ENCODE results near the gene PRSS36. TPM values are rescaled to one million over a fixed set of nuclear protein-coding genes. Genes with fewer than 3 reads are reported as not detected.

PRSS36 gene
- total and polyA plus RNA-seq, 2 of the 4 experiments (the other 2 are of a cell fraction) = 0.18 to 0.55 TPM

DNA sequence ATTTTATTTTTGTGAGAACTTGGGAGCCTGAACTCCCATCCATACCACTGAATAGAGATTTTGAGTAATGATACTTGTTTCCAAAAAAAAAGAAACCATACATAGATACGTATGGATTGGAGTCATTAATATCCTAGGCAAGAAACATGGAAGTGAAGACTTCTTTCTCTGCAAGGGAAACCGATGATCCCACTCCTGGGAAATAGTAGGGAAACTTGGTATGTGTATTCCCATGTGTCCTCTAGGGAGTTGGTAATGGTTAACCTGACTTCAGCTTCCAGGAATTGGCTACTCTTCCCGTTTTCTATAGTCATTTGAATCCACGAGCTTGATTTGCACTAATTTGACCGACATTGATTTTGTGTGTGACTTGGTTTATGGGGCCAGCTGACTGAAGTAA, 35.5 kb upstream of the PRSS36 start:
- ChIA-PET CTCF (no interaction called here), POLR2A (ENCODE audit: unreplicated experiment) (no interaction called here)
- BruUV-seq (replicated peaks) = no TSS peak
- H3K56ac ChIP-seq (ENCODE audit: extremely low read depth, insufficient read depth, low read length) = no peak overlapping the region
- H2BK120ac ChIP-seq (ENCODE audit: low read depth, low read length) = no peak overlapping the region
- H3K14ac ChIP-seq (replicated peaks; ENCODE audit: low read depth, low read length) = no peak overlapping the region
- dilution Hi-C loops (cut with HindIII; ENCODE audit: low sequenced_read_pairs, unreplicated experiment) = no loop called here
- no peak for TF ChIP-seq FOS (IDR thresholded peaks at IDR 0.05; ENCODE audit: low read depth, low read length)
- H3K4me2 ChIP-seq (ENCODE audit: low read depth, low read length) = no peak overlapping the region
- H3K4ac ChIP-seq (ENCODE audit: low read depth, low read length) = no peak overlapping the region
- no peak for ATAC-seq (ENCODE audit: low read depth)
- intact Hi-C loops (cut with micrococcal nuclease) = loop anchor here (10.0 kb wide), 1 partner anchor 689 kb away; the partner anchor contains the start of gene ZNF267
- H4K8ac ChIP-seq (ENCODE audit: low read depth in 2 of 2, low read length in 2 of 2) = no peak overlapping the region
- H3K9ac ChIP-seq (ENCODE audit: low read depth, low read length) = no peak overlapping the region
- no peak overlapping the region for H2AK9ac ChIP-seq (replicated peaks; ENCODE audit: low read depth, low read length, poor library complexity)
- no peak overlapping the region for H2BK15ac ChIP-seq (ENCODE audit: low read depth, low read length)
- H3K4me3 ChIP-seq (ENCODE audit: insufficient read depth, low read depth, low read length) = no peak overlapping the region
- no peak overlapping the region for H3K18ac ChIP-seq (ENCODE audit: low read depth, low read length)
- H4K5ac ChIP-seq (ENCODE audit: low read depth, low read length) = no peak overlapping the region
- no peak overlapping the region for H2BK5ac ChIP-seq (ENCODE audit: low read depth, low read length, poor library complexity, severe bottlenecking)
- no peak overlapping the region for H2BK20ac ChIP-seq (ENCODE audit: low read depth, low read length)
- peaks cover 5% of the 10 kb centered on the region; the same call in 1 of the 2 replicates for H3K4me1 ChIP-seq (ENCODE audit: control insufficient read depth, insufficient read depth, low read length)
- peaks cover 77% of the 10 kb centered on the region for H3K36me3 ChIP-seq (ENCODE audit: control insufficient read depth, insufficient read depth, low read length)
- H3K23ac ChIP-seq (ENCODE audit: low read depth, low read length) = no peak overlapping the region
- no peak overlapping the region for H2AK5ac ChIP-seq (ENCODE audit: low read depth, low read length)
- H3K79me1 ChIP-seq (ENCODE audit: low read depth in 1 of 2, low read length in 2 of 2) = peaks cover 40 to 75% of the 10 kb centered on the region in 2 experiments
- H3K27me3 ChIP-seq (ENCODE audit: control insufficient read depth, insufficient read depth, low read length) = no peaks in the 10 kb centered on the region
- in situ Hi-C loops (cut with MboI; ENCODE audit: low sequenced_read_pairs) = no loop called here
- no peak overlapping the region for H4K91ac ChIP-seq (ENCODE audit: insufficient read depth, low read depth, low read length)
- H3K9me3 ChIP-seq (ENCODE audit: control insufficient read depth, insufficient read depth, low read length) = no peaks in the 10 kb centered on the region
- H2AFZ ChIP-seq (replicated peaks; ENCODE audit: low read length, poor library complexity) = no peak overlapping the region
- H4K20me1 ChIP-seq (ENCODE audit: insufficient read depth, low read length) = peaks cover 97% of the 10 kb centered on the region
- DNase-seq = no peak
- no peak overlapping the region for H3K27ac ChIP-seq (ENCODE audit: insufficient read depth, low read length)
- H3K9me1 ChIP-seq (ENCODE audit: insufficient read depth, low read length) = peaks cover 6% of the 10 kb centered on the region; the same call in 1 of the 2 replicates
- 75% methylated on average over 2 of the region's 5 CpGs; no CpG with 5 or more reads in 1 of the 2 experiments for WGBS, 2 experiments (ENCODE audit: extremely low coverage in 2 of 2, insufficient read length in 1 of 2)
